PC-3 (cell line): ENCODE data around the gene RBM4B.

Experiments used
- CTCF ChIP-seq: fragments of 300-600 bp; sonication (generic); conservative IDR thresholded peaks from 2 replicates; pipeline ENCODE4 v1.5.1; 2017; ENCODE audit warnings: antibody characterized with exemption, low read depth, mild to moderate bottlenecking, low read length
- EZH2 ChIP-seq: fragments of 300-600 bp; sonication (generic); IDR thresholded peaks from one replicate; pipeline ENCODE4 v1.6.1; 2017; ENCODE audit warnings: antibody characterized with exemption, mild to moderate bottlenecking, low read length; ENCODE audit not compliant: unreplicated experiment

GRCh38 chr11:66707486-66707885 is 29.8 kb upstream of the RBM4B start:
- no peak for TF ChIP-seq CTCF
- no peak for TF ChIP-seq EZH2
